ENCODE measurements around the gene IBA57.
A peak's percentile ranks its signal among the peaks of the same experiment; 100 is the strongest.

Gene IBA57

DNA sequence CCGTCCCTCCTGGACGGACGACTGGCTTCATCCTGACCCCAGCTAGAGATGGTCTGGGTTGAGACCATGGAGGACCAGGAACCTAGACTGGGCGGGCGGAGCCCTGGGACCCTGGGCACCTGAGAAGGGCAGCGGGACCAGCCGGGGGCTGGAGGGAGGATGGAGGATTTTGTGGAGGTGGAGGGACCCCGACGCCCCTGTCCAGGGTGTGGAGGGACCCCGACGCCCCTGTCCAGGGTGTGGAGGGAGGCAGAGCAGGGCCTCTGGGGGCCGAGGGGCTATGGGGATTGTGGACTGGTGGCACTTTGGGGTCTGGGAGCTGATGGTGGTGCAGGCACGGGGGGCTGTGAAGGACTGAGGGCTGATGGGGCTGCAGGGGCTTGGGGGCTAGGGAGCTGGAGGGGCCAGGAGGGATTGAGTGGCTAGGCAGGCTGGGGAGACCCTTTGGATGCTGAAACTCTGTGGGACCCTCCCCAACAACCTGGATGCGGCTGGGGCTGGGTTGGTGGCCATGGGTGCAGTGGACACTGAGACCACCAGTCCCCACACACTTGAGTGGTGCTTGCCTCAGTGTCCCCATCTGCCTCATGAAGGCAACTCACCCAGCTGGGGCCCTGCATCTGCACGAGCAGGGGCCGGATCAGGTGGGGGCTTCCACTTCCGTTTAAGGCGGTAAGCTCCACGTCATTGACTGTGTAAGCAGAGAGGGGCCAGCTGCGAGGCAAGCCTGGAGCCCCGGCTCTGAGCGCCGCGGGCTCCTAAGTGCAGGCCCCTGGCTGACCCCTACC, 8.5 kb upstream of the IBA57 start:
- DNase-seq, result no peak

GRCh38 chr1:228157729-228158126, 7.9 kb upstream of the IBA57 start:
- no peak for DNase-seq

- DNase-seq, result no peak
Measured at GRCh38 chr1:228158151-228159007, 7.2 kb upstream of the IBA57 start.

- DNase-seq, result no peak
Measured at GRCh38 chr1:228159008-228159665, 6.5 kb upstream of the IBA57 start.

DNA sequence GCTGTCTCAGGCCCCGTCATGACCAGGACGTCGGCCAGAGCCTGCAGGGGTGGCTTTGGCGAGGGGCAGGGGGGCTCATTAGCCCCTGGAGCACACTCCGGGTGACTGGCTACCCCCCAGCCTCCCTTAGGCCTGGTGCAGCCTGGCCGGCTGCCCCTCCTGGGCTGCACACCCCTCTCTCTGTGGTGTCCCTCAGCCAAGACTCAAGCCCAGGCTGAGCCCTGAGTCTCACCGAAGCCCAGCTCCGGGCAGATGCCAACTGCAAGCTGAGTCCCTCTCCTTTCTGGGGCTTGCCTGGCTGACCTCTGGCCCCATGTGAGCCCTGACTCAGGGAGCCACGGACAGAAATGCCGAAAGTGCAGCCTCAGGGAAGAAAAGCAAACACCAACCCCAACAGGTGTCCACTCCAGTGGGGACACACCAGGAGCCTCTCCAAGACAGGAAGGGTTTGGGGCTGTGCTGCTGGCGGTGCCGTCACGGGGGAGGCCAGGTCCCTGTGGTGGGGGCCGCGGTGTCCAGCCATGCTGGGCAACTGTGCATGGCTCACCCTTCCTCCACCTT, 5.3 kb upstream of the IBA57 start:
- no peak for DNase-seq

DNA sequence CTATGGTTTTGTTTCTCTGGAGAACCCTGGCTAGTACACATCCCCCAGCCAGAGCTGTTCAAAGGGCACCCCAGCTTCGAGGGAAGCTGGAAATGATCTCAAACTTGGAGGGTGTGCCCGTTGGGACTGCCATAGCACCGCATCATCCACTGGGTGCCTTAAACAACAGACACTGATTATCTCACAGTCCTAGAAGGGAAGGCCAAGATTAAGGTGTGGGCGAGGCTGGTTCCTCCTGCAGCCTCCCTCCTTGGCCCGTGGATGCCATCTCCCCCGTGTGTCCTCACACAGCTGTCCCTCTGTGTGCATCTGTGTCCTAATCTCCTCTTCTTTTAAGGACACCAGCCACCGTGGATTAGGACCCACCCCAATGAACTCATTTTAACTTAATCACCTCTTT, 4.2 kb upstream of the IBA57 start:
- no peak for DNase-seq

GRCh38 chr1:228161866-228162265, 3.7 kb upstream of the IBA57 start:
- no peak for DNase-seq

DNA sequence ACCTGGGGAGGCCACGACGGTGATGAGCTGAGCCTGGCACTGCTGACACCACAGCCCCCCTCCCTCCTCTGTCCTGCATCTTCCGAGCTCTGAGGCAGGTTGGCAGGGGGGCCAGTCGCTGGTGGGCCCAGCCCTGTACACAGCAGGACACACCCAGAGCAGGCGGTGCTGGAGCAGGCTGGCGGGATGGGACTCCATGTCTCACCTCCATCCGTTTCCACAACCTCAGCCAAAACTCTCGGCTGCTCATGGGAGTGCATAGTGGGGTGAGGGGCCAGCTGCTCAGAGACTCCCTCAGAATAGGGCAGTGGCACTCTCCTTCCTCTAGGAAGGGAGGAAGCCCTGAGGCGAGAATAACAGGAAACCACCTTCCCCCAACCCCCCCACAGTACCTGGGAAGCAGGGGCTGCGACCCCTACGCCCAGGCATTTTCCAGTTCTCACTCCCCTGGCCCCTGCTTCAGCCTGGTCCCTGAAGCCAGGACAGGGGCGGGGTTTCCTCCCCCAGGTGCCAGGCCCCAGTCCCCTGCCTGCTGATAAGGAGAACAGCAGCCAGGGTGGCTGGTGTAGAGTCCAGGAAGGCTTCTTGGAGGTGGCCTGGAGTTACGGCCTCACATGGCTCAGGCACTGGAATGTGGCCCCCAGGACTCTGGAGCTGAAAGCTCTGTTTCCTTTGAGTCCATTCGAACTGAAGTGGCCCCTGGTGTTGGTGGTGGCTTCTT, 3.2 kb upstream of the IBA57 start:
- DNase-seq, result no peak

GRCh38 chr1:228163007-228163753, 2.4 kb upstream of the IBA57 start:
- DNase-seq, result no peak

- DNase-seq, result no peak
Measured at GRCh38 chr1:228163776-228164519, 1.7 kb upstream of the IBA57 start.

GRCh38 chr1:228164561-228165371, 838 bp upstream of the IBA57 start:
- no peak for DNase-seq

DNA sequence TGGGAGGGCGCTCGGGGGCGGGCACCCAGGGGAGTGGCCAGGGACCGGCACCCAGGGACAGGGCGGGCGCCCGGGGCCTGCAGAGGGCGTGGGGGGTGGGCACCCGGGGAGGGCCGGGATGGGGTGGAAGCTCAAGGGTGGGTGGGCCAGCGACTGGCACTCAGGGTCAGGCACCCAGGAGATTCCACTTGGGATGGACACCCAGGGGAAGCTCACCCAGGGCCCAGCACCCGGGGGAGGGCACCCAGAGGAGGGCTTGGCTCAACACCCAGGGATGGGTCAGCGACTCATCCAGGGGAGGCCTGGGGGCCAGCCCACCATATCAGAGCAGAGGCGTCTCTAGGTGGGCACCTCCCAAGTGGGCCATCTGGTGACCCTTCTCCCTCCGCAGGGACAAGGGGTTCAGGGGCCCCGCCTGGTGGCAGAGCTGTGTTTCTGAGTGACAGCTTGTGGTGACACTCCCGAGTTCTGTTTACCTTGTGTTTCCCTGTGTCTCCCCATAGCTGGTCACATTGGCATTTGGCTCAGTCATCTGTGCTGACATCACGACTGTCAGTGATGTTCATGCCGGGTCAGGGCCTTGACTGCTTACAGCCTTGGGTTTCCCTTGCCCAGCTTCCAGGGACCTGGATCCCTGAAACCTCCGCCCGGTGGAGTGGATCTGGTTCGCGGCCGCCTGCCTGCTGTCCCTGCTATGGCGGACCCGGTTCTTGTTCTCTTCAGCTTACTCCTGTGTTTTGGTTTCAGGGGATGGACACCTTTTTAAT, 749 bp downstream of the IBA57 start:
- DNase-seq, result peak; percentile 52

DNA sequence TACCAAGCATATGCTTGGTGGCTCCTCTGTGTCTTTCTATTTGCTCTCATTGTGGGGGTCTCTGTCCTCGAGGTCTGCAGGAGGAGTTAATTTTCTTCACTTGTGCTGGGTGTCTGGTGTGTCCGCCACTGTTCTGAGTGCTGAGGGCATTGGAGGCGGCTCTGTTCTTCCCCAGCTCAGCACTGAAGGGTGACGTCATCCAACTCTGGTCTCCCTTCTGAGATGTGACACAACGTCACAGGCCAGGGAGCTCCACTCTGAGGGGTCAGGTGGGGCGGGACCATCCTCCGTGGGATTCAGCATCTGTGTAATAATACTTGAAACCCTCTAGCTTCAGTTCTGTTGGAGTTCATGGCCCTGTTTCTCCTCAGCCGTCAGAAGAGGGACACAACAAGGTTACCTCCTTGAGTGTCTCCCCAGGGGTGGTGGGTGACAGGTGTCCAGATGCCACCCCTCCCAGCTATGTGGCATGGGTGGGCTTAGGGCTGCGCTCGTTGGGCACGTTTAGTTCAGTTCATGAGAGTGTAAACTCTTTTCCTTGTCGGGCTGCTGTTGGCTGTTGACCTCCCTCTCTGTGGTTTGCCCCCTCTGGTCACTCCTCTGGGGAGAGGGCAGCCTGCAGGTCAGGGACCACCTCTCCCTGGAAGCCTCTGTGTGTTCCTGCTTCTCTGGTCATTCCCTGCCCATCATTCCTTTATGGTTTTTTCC, 3.1 kb downstream of the IBA57 start:
- no peak for DNase-seq

DNA sequence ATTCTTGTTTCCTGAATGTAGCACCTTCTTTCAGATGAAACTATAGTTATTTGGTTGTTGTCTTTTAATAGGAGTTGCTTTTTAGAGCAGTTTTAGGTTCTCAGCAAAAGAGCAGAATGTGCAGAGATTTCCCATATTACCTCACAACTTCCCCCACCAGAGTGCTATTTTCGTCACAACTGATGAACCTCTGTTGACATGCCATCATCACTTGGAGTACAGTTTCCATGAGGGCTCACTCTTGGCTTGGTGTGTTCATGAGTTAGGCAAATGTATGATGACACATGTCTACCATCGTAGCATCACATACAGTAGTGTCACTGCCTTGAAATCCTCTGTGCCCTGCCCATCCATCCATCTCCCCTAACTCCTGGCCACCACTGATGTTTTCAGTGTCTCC, 3.7 kb downstream of the IBA57 start:
- no peak for DNase-seq

GRCh38 chr1:228170666-228171065, 5.1 kb downstream of the IBA57 start:
- DNase-seq, result no peak

DNA sequence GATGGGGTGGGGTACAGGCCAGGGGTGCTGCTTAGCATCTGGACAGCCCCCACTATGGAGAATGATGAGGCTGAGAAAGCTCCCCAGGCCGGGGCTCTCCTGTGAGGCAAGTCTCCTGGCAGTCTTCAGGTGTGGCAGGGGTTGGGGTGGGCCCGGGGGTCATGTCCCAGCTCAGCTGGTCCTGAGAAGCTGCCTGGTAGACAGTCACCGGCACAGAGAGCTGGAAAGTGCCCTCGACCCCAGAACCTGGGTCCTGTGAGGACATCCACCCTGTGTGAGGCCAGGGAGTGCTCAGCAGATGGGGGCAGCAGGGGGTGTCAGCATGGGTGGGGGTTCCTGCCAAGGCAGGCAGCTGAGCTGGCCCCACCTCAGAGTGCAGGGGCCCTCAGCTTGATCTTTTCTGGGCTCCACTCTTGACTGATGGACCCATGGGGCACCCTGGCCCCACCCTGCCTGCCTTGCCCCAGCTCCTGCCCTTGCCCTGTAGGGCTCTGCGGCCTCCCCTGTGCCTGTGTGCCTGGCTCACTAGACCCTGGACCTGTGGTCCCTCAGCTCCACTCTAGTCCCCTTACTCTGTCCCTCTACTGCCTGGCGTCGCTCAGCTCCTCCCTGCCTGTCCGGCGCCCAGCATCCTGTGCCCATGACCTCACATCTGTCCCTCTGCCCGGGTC, 5.8 kb downstream of the IBA57 start:
- DNase-seq, result no peak

- no peak for DNase-seq
Measured at GRCh38 chr1:228172591-228173527, 7.3 kb downstream of the IBA57 start.
